HCT116 (cell line): ENCODE data around the gene WNT2B. TPM values are rescaled to one million over a fixed set of nuclear protein-coding genes. Genes with fewer than 3 reads are reported as not detected.

Experiments
- ATAC-seq: fragments of 200-7000 bp; cut with Tn5 transposase; 2 replicates; pipeline ENCODE4 v1.9.1; 2020; ENCODE audit warnings: mild to moderate bottlenecking, moderate library complexity
- BruUV-seq: library from RNA; stranded (reverse); fragments of 400-500 nt; replicated peaks from 2 replicates; lab custom pipeline; 2021; lab: Mats Ljungman, UMichigan
- CTCF ChIA-PET: fragments of 300-600 bp; sonication (Branson Sonifier 250); formaldehyde crosslinking; loops from one replicate; lab custom pipeline; 2021; ENCODE audit warnings: antibody characterized with exemption; lab: Charles Lee
- POLR2A ChIA-PET: fragments of 300-600, 350-600 bp; sonication (Branson Sonifier 250); formaldehyde crosslinking; loops from one replicate; lab custom pipeline; 2021; ENCODE audit warnings: antibody characterized with exemption; lab: Charles Lee
- RAD21 ChIA-PET, 2 experiments: fragments of 300-600 bp; sonication (Branson Sonifier 250); formaldehyde crosslinking; loops; one replicate each; lab custom pipeline; 2023; ENCODE audit warnings: low total read pairs in 2 of 2; ENCODE audit not compliant: uncharacterized antibody in 2 of 2, unreplicated experiment in 2 of 2, low non-redundant PET in 1 of 2; lab: Charles Lee
- DNase-seq: peaks from one replicate; pipeline ENCODE4 v3.0.0-alpha.2; 2010; ENCODE audit warnings: low read depth, low spot score
- H2AFZ ChIP-seq: fragments of 200-600 bp; shearing (Covaris generic), sonication (generic); 2 replicates; pipeline ENCODE4 v1.6.1; 2017; ENCODE audit warnings: low read depth, mixed run types, mixed read lengths, antibody characterized with exemption, low read length; ENCODE audit not compliant: poor library complexity, severe bottlenecking
- H3K27ac ChIP-seq: 2 replicates; pipeline ENCODE4 v1.5.1; 2012; ENCODE audit warnings: low read depth, low read length
- H3K27me3 ChIP-seq: fragments of 200-600 bp; sonication (generic); 2 replicates; pipeline ENCODE4 v1.6.1; 2016; ENCODE audit warnings: mixed run types, low read length, mixed read lengths; ENCODE audit not compliant: insufficient read depth
- H3K36me3 ChIP-seq, 2 experiments: fragments of 200-500 bp in 1 of 2; fragments of 200-600 bp in 1 of 2; sonication (Bioruptor generic) in 1 of 2; sonication (generic) in 1 of 2; 2 replicates each; pipeline versions ENCODE4 v1.5.1 to v1.6.1; 2014 to 2016; ENCODE audit warnings: low read length in 2 of 2, inconsistent platforms in 1 of 2, mixed read lengths in 1 of 2, mixed run types in 1 of 2; ENCODE audit not compliant: insufficient read depth in 2 of 2, control insufficient read depth in 1 of 2
- H3K4me1 ChIP-seq, 2 experiments: fragments of 200-600 bp in 1 of 2; sonication (generic) in 1 of 2; 2 replicates each; pipeline versions ENCODE4 v1.5.1 to v1.6.1; 2012 to 2017; ENCODE audit warnings: low read length in 2 of 2, inconsistent platforms in 1 of 2, mild to moderate bottlenecking in 1 of 2, mixed read lengths in 1 of 2, mixed run types in 1 of 2, moderate library complexity in 1 of 2; ENCODE audit not compliant: insufficient read depth in 2 of 2, control insufficient read depth in 1 of 2
- H3K4me2 ChIP-seq: fragments of 200-600 bp; sonication (generic); 2 replicates; pipeline ENCODE4 v1.6.1; 2017; ENCODE audit warnings: mixed run types, low read length, mixed read lengths
- H3K4me3 ChIP-seq, 2 experiments: fragments of 200-600 bp in 1 of 2; sonication (generic) in 1 of 2; replicated peaks in 1 of 2; 2 replicates each; pipeline ENCODE4 v1.5.1; 2011 to 2016; ENCODE audit warnings: low read length in 2 of 2, control low read depth in 1 of 2, low read depth in 1 of 2, mild to moderate bottlenecking in 1 of 2, mixed read lengths in 1 of 2, mixed run types in 1 of 2
- H3K79me2 ChIP-seq: fragments of 200-600 bp; sonication (generic); 2 replicates; pipeline ENCODE4 v1.6.1; 2017; ENCODE audit warnings: mild to moderate bottlenecking, mixed run types, low read length, moderate library complexity, mixed read lengths; ENCODE audit not compliant: insufficient read depth
- H3K9ac ChIP-seq: fragments of 200-600 bp; sonication (generic); 2 replicates; pipeline ENCODE4 v1.6.1; 2016; ENCODE audit warnings: low read length, mixed read lengths
- H3K9me2 ChIP-seq: fragments of 200-600 bp; sonication (generic), shearing (Covaris generic); 2 replicates; pipeline ENCODE4 v1.6.1; 2017; ENCODE audit warnings: mixed run types, mild to moderate bottlenecking, moderate library complexity; ENCODE audit not compliant: insufficient read depth
- H3K9me3 ChIP-seq, 2 experiments: fragments of 200-500 bp in 1 of 2; fragments of 200-600 bp in 1 of 2; sonication (Bioruptor generic) in 1 of 2; sonication (generic) in 1 of 2; 2 replicates each; pipeline ENCODE4 v1.6.1; 2014 to 2017; ENCODE audit warnings: low read length in 2 of 2, mixed read lengths in 2 of 2, inconsistent platforms in 1 of 2, low read depth in 1 of 2, mild to moderate bottlenecking in 1 of 2, mixed run types in 1 of 2, moderate library complexity in 1 of 2; ENCODE audit not compliant: control insufficient read depth in 1 of 2, insufficient read depth in 1 of 2
- H4K20me1 ChIP-seq: fragments of 200-600 bp; sonication (generic), shearing (Covaris generic); 2 replicates; pipeline ENCODE4 v1.6.1; 2017; ENCODE audit warnings: mixed run types, mild to moderate bottlenecking, moderate library complexity; ENCODE audit not compliant: insufficient read depth
- CBX3 ChIP-seq: IDR thresholded peaks from 2 replicates; pipeline ENCODE4 v1.6.1; 2012; ENCODE audit warnings: low read depth
- EGR1 ChIP-seq: IDR thresholded peaks from 2 replicates; pipeline ENCODE4 v1.6.1; 2012; ENCODE audit warnings: low read depth
- EZH2 ChIP-seq: fragments of 200-600 bp; sonication (generic); IDR thresholded peaks from 2 replicates; pipeline ENCODE4 v1.6.1; 2017; ENCODE audit warnings: antibody characterized with exemption, mixed run types
- EZH2phosphoT487 ChIP-seq: fragments of 200-600 bp; IDR thresholded peaks from 2 replicates; pipeline ENCODE4 v1.6.1; 2018; ENCODE audit warnings: antibody characterized with exemption, borderline replicate concordance
- FOSL1 ChIP-seq: IDR thresholded peaks from 2 replicates; pipeline ENCODE4 v1.6.1; 2012; ENCODE audit warnings: low read depth
- JUND ChIP-seq: IDR thresholded peaks from 2 replicates; pipeline ENCODE4 v1.6.1; 2012
- POLR2AphosphoS5 ChIP-seq: IDR thresholded peaks from 2 replicates; pipeline ENCODE4 v1.6.1; 2011; ENCODE audit warnings: mild to moderate bottlenecking, low read depth, low read length, moderate library complexity
- YY1 ChIP-seq: IDR thresholded peaks from 2 replicates; pipeline ENCODE4 v1.6.1; 2011; ENCODE audit warnings: low read length, low read depth, moderate library complexity, mild to moderate bottlenecking; ENCODE audit not compliant: insufficient replicate concordance; ENCODE audit errors: extremely low read depth
- ZFX ChIP-seq: fragments of 450-650 bp; IDR thresholded peaks from 2 replicates; pipeline ENCODE4 v1.6.1; 2017
- intact Hi-C: fragments of 100-400 bp; cut with micrococcal nuclease; formaldehyde crosslinking; loops from 2 replicates; pipeline ENCODE4 v1.10.0; 2022
- total RNA-seq: library from RNA; stranded (reverse); gene quantifications from one replicate; pipeline ENCODE4 v1.2.1, GENCODE V29; 2021; ENCODE audit not compliant: unreplicated experiment
- TF ChIP-seq, protein P1 (sequence below), 3 experiments: fragments of 200-600 bp in 1 of 3; sonication (generic) in 1 of 3; IDR thresholded peaks in 2 of 3; conservative IDR thresholded peaks in 1 of 3; 2 replicates each; pipeline ENCODE4 v1.5.1; 2012 to 2017; ENCODE audit warnings: low read depth in 2 of 3, low read length in 2 of 3, antibody characterized with exemption in 1 of 3, borderline replicate concordance in 1 of 3, control low read depth in 1 of 3, mild to moderate bottlenecking in 1 of 3, mixed read lengths in 1 of 3, mixed run types in 1 of 3, moderate library complexity in 1 of 3; ENCODE audit not compliant: insufficient read depth in 1 of 3
- TF ChIP-seq, protein P2 (sequence below): IDR thresholded peaks from 2 replicates; pipeline ENCODE4 v1.6.1; 2012

The WNT2B gene
- total RNA-seq, 1 experiment from 2014 or later = 1.5 TPM

DNA sequence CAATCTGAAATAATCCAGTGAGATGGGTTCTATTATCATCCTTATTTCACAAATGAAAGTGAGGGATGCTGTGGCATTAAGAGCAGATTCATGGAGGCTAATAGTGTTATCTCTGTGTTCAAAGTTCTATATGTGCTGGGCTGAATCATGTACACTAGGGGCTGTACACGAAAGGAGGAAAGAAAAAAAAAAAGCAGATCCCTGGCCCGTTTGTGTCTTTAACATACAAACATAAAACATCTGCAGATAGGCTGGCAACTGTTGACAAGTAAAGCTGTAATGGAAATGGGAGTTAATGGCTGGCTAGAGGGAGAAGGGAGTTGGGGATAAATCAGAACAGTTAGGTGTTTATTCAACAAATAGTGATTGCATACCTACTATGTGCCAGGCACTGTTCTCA, 3.1 kb downstream of the WNT2B start:
- no peaks in the 10 kb centered on the region for H3K9me2 ChIP-seq
- peaks cover 11 to 22% of the 10 kb centered on the region in 2 experiments for H3K4me1 ChIP-seq
- no peak overlapping the region for H3K9ac ChIP-seq
- no TSS peak for BruUV-seq
- ChIA-PET RAD21 (no interaction called here), CTCF (interaction anchor here (1.1 kb wide), 1 partner anchor 10 kb away, joined by 4 read pairs; no protein-coding TSS in a partner anchor)
- no peaks in the 10 kb centered on the region for H3K79me2 ChIP-seq
- intact Hi-C loops = no loop called here
- no peak overlapping the region for H2AFZ ChIP-seq
- no peaks in the 10 kb centered on the region for H3K9me3 ChIP-seq
- no peaks in the 10 kb centered on the region for H3K36me3 ChIP-seq
- no peak for DNase-seq
- no peaks in the 10 kb centered on the region for H4K20me1 ChIP-seq
- TF ChIP-seq FOSL1 = no peak
- no peak for TF ChIP-seq YY1
- TF ChIP-seq, protein P1, sequence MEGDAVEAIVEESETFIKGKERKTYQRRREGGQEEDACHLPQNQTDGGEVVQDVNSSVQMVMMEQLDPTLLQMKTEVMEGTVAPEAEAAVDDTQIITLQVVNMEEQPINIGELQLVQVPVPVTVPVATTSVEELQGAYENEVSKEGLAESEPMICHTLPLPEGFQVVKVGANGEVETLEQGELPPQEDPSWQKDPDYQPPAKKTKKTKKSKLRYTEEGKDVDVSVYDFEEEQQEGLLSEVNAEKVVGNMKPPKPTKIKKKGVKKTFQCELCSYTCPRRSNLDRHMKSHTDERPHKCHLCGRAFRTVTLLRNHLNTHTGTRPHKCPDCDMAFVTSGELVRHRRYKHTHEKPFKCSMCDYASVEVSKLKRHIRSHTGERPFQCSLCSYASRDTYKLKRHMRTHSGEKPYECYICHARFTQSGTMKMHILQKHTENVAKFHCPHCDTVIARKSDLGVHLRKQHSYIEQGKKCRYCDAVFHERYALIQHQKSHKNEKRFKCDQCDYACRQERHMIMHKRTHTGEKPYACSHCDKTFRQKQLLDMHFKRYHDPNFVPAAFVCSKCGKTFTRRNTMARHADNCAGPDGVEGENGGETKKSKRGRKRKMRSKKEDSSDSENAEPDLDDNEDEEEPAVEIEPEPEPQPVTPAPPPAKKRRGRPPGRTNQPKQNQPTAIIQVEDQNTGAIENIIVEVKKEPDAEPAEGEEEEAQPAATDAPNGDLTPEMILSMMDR (IDR thresholded peaks at IDR 0.05 in 2 of 3, conservative IDR thresholded peaks at IDR 0.05 in 1 of 3; ENCODE audit: borderline replicate concordance in 1 of 3, insufficient read depth in 1 of 3, low read depth in 2 of 3, low read length in 2 of 3) = no peak
- no peak for TF ChIP-seq JUND
- no peak for TF ChIP-seq EZH2
- no peak for TF ChIP-seq EZH2phosphoT487
- no peak for TF ChIP-seq ZFX
- TF ChIP-seq EGR1 = no peak
- TF ChIP-seq, protein P2, sequence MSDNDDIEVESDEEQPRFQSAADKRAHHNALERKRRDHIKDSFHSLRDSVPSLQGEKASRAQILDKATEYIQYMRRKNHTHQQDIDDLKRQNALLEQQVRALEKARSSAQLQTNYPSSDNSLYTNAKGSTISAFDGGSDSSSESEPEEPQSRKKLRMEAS = no peak
- no peak for TF ChIP-seq POLR2AphosphoS5
- no peak for TF ChIP-seq CBX3
- TF ChIP-seq, all 23 proteins: peak for 0
- ATAC-seq = no peak
- POLR2A ChIA-PET = no interaction called here
- H3K27ac ChIP-seq = no peak overlapping the region
- no peaks in the 10 kb centered on the region for H3K27me3 ChIP-seq
- H3K4me3 ChIP-seq = no peak overlapping the region
- no peak overlapping the region for H3K4me2 ChIP-seq
